Esophagus squamous epithelium (tissue), 4 donors: ENCODE results near the gene UGT1A9.

Source experiments
- CTCF ChIP-seq, 6 experiments: fragments of 450-650 bp in 4 of 6; fragments of 200-600 bp in 2 of 6; sonication (generic) in 2 of 6; IDR thresholded peaks; one replicate each; pipeline ENCODE4 v1.5.1; 2016 to 2019; ENCODE audit warnings: antibody characterized with exemption in 6 of 6, mild to moderate bottlenecking in 4 of 6, moderate library complexity in 4 of 6
- POLR2A ChIP-seq, 4 donors: fragments of 450-650 bp; IDR thresholded peaks; one replicate each; pipeline ENCODE4 v1.6.1; 2017; ENCODE audit warnings: antibody characterized with exemption in 4 of 4, mild to moderate bottlenecking in 4 of 4, moderate library complexity in 3 of 4

- TF ChIP-seq CTCF (IDR thresholded peaks at IDR 0.05) (no peak), POLR2A (IDR thresholded peaks at IDR 0.05) (no peak)
Measured at GRCh38 chr2:233810385-233810784, 138.7 kb downstream of the UGT1A9 start.
